ENCODE data around the gene KLHL24.

- TF ChIP-seq CTCF (IDR thresholded peaks at IDR 0.05; ENCODE audit: low read depth, low read length), result no peak
- no peak for TF ChIP-seq EZH2phosphoT487 (IDR thresholded peaks at IDR 0.05; ENCODE audit: low read depth)
Observed at GRCh38 chr3:183698318-183698751, 62.9 kb downstream of the KLHL24 start.
